Cardiac septum (tissue), 1 donor: Measurements from ENCODE around the gene PAMR1. TPM values are rescaled to one million over a fixed set of nuclear protein-coding genes. Genes with fewer than 3 reads are reported as not detected.

Experiments
- DNase-seq: peaks from one replicate; pipeline ENCODE4 v3.0.0-alpha.2; 2020; ENCODE audit warnings: low spot score
- intact Hi-C: fragments of 100-400 bp; cut with DNase I; formaldehyde crosslinking; loops from one replicate; pipeline ENCODE4 v1.14.0; 2022
- total RNA-seq: library from RNA; stranded (reverse); fragmentation: NEBNext Ultra II Directional; extraction: Animal tissue kit (Norgen Biotek cat#: 25700); gene quantifications from one replicate; pipeline ENCODE4 v1.2.1, GENCODE V29; 2021
- donor health status: DM: no; HTN: no; CAD: no.

The PAMR1 gene
- total RNA-seq, 1 donor from 2014 or later = 4.5 TPM

GRCh38 chr11:35470616-35471015 is 54.8 kb downstream of the PAMR1 start:
- intact Hi-C loops = no loop called here
- no peak for DNase-seq

GRCh38 chr11:35466058-35466457 is 59.4 kb downstream of the PAMR1 start:
- DNase-seq = no peak

GRCh38 chr11:35464308-35464707 is 61.1 kb downstream of the PAMR1 start:
- intact Hi-C loops = no loop called here
- DNase-seq = no peak

More at GRCh38 chr11:35466058-35466457, 59.4 kb downstream of the PAMR1 start:
- intact Hi-C loops = no loop called here

- intact Hi-C loops = no loop called here
- no peak for DNase-seq
These were observed 62.1 kb downstream of the PAMR1 start for GRCh38 chr11:35463331-35463751.

GRCh38 chr11:35461917-35462538 is 63.4 kb downstream of the PAMR1 start:
- no peak for DNase-seq
- intact Hi-C loops = no loop called here

- intact Hi-C loops = no loop called here
- DNase-seq = no peak
These were observed 65.9 kb downstream of the PAMR1 start for GRCh38 chr11:35459489-35459888.

- no peak for DNase-seq
- intact Hi-C loops = no loop called here
These were observed 66.6 kb downstream of the PAMR1 start for GRCh38 chr11:35458846-35459245.

- intact Hi-C loops = no loop called here
- DNase-seq = no peak
These were observed 71.1 kb downstream of the PAMR1 start for GRCh38 chr11:35454362-35454761.

GRCh38 chr11:35436581-35437250 is 88.7 kb downstream of the PAMR1 start:
- intact Hi-C loops = no loop called here
- no peak for DNase-seq

GRCh38 chr11:35433588-35433987 is 91.8 kb downstream of the PAMR1 start:
- intact Hi-C loops = no loop called here
- no peak for DNase-seq

- intact Hi-C loops = no loop called here
- DNase-seq = no peak
These were observed 93.0 kb downstream of the PAMR1 start for GRCh38 chr11:35432464-35432863.

- no peak for DNase-seq
- intact Hi-C loops = no loop called here
These were observed 98.3 kb downstream of the PAMR1 start for GRCh38 chr11:35427071-35427470.

- intact Hi-C loops = no loop called here
- no peak for DNase-seq
These were observed 99.1 kb downstream of the PAMR1 start for GRCh38 chr11:35426351-35426750.

- intact Hi-C loops = no loop called here
- DNase-seq = no peak
These were observed 99.7 kb downstream of the PAMR1 start for GRCh38 chr11:35425603-35426212.

GRCh38 chr11:35424157-35424940 is 101.1 kb downstream of the PAMR1 start:
- no peak for DNase-seq
- intact Hi-C loops = no loop called here

- intact Hi-C loops = no loop called here
- DNase-seq = no peak
These were observed 105.0 kb downstream of the PAMR1 start for GRCh38 chr11:35420371-35420770.

- DNase-seq = no peak
- intact Hi-C loops = no loop called here
These were observed 105.5 kb downstream of the PAMR1 start for GRCh38 chr11:35419830-35420333.

- no peak for DNase-seq
- intact Hi-C loops = no loop called here
These were observed 106.1 kb downstream of the PAMR1 start, which contains the start of gene SLC1A2 for GRCh38 chr11:35419184-35419829. TSS of gene SLC1A2 (minus strand) at chr11:35419558. CDS start at chr11:35418966, 592 bp downstream.
